ENCODE measurements around the gene KCNQ2.

The KCNQ2 gene

GRCh38 chr20:63471981-63472831 is at the start of gene KCNQ2:
Gene KCNQ2 (minus strand): TSS chr20:63472655. CDS start chr20:63472463, 192 bp downstream.
- DNase-seq, result no peak

DNA sequence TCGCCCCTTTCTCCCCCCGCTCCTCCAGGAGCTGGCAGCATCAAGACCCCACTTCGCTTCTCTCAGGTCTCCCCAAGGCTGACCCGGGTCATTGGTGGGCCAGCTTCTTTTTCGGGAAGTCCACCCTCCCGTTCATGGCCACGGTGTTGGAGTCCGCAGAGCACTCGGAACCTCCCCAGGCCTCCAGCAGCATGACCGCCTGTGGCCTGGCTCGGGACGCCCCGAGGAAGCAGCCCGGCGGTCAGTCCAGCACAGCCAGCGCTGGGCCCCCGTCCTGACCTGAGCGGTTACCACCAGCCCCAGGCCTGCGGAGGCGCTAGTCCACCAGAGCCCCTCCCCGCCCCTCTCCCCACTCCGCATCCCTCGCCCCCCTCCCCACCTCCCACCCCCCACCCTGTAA is 49.1 kb upstream of the KCNQ2 start:
- no peak for DNase-seq

GRCh38 chr20:63520934-63521601 is 48.6 kb upstream of the KCNQ2 start:
- DNase-seq, result peak; percentile 39

DNA sequence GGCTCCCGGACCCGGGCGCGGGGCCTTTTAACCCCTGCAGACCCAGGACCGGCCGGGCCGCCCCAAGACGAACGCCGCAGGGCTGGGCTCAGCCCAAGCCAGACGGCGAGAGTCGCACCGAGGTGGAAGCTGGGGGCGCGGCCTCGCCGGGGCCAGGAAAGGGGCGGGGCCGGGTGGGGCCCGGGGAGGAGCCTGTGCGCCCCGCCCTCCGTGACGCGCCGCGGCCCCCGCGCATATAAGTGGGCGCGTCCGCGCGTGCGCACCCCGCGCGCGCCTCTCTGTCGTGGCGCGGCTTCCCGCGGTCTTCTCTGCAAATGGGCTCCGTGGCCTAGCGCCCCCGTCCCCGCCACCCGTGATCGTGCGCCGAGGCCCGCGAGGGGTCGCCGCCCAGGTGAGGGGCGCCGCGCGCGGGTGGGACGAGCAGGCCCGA is 48.1 kb upstream of the KCNQ2 start, which contains the start of gene PPDPF:
PPDPF (plus strand) TSS at position 262 of the 430 bp plus-strand sequence. CDS start 544 bp downstream, outside the sequence.
- peak; percentile 56 for DNase-seq

DNA sequence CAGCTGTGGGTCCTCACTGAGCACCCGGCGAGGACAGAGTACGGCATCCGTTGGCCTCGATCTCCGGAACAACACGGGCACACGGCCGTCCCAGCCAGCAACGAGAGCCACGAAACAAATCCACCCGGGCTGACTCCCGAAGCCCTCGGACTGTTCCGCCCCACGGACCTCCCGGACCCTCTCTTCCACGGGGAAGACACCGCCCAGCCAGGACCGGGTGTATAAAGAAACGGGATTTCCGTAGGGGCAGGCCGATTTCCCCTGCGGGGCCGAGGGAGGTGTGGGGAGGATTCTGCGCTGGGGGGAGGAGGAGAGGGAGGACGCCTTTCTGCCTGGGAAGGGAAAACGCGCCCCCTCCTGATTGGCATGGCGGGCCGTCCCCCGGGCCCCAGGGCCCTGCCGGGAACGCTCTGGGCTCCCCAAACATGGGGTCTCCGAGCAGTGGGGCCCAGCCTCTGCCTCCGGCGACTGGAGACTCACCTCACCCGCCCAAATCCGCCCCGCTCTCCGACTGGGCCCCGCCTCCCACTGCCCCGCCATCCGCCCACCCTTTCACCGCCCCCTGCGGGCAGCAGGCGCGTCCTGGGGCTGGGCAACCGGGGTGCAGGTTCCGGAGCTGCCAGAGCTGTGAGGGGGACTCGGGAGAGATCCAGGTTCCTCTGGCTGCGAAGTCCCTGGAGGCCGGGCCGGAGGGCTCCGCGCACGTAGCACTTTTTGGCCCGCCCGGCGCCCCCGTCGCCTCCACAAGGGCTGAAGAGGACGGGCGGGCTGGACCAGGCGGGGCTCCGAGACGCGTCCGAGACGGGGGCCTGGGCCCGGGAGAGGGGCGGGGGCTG is 47.4 kb upstream of the KCNQ2 start:
- peak; percentile 18 for DNase-seq

DNA sequence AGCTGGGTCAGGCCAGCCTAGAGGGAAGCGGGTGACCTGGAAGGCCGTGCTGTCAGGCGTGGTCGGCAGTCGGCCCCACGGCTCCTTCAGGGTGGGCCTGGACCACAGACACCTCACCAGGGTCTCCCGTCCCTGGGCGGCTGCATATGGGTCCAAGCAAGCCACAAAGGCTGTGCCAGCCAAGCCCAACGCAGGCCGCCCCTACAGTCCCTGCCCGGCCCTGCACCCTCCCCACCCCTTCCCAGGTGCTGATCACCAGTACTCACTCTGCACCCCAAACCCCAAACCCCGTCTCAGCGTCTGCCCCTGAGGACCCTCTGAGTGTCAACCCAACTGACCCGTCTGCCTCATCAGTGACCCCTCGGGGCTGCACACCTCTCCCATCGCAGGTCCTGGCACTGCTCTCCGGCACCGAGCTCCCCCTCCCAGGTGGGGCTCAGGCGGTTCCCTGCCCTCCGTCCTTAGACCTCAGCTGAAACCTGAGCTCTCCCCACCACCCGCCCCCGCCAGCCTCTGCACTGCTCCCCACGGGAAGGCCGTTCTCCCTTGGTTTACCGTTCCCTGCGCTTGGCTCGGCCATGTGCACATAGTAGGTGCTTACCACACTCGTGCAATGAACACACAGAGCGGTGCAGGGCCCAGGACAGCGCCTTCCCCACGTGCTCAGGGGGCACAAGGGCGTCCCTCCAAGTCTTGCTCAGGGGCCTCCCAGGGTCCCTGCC is 46.7 kb upstream of the KCNQ2 start:
- no peak for DNase-seq

GRCh38 chr20:63518351-63518861 is 46.0 kb upstream of the KCNQ2 start:
- DNase-seq, result no peak

- DNase-seq, result no peak
These were observed 45.2 kb upstream of the KCNQ2 start for GRCh38 chr20:63517376-63518309.

- DNase-seq, result peak; percentile 91
These were observed 42.1 kb upstream of the KCNQ2 start for GRCh38 chr20:63514520-63514919.

- DNase-seq, result no peak
These were observed 40.8 kb upstream of the KCNQ2 start for GRCh38 chr20:63513207-63513606.

DNA sequence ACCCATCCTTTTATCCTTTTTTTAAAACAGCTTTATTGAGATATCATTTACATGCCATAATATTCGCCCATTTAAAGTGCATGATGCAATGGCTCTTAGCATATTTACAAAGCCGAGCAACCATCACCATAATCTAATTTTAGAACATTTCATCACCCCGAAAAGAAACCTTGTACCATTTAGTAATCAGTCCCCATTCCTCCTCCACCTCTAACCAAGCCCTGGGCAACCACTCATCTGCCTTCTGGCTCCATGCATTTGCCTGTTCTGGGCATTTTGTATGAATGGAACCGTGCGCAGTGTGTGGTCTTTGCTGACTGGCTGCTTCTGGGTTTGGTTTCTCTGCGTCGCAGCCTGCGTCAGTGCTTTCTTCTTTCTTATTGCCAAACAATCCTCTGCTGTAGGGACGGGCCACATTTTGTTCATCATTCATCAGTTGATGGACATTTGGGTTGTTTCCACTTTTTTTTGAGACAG is 36.7 kb upstream of the KCNQ2 start:
- peak; percentile 89 for DNase-seq

GRCh38 chr20:63508072-63508768 is 35.8 kb upstream of the KCNQ2 start:
- DNase-seq, result peak; percentile 8

GRCh38 chr20:63507083-63507743 is 34.8 kb upstream of the KCNQ2 start:
- no peak for DNase-seq

DNA sequence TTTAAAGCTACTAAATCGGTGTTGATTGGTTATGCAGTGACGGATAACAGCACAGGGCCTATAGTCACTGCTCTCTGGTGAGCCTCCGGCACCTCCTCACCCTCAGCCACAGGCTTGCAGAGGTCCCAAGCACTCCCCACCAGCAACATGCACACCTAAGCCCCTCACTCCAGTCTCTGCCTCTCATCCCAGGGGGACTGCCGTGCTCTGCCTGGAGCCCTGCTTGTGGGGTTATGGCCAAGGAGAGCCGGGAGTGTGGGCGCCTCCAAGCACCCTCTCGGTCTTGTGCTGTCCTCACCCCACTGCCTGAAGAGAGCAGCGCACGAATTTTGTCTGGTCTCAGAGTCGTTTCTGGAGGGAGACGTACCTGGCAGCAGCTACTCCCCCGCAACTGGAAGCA is 33.3 kb upstream of the KCNQ2 start:
- no peak for DNase-seq

- no peak for DNase-seq
These were observed 32.8 kb upstream of the KCNQ2 start for GRCh38 chr20:63505281-63505680.

DNA sequence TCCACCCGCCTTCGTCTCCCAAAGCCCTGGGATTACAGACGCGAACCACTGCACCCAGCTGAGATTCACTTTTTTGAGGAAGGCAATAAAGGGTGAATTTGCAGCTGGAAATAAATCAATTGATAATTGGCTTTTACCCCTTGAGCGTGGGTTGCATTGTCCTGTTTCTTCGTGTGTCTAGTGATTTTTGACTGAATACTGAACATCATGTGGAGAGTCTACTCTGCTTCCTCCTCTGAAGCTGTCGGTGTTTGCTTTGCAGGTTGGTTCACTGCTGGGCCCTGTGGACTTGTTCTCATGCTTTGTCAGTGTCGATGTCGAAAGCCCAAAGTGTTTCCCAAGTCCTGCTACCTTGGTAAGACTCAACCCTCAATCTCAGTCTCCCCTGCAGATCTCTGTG is 32.2 kb upstream of the KCNQ2 start:
- DNase-seq, result no peak

- DNase-seq, result no peak
These were observed 31.1 kb upstream of the KCNQ2 start for GRCh38 chr20:63503524-63503923.

GRCh38 chr20:63502671-63503172 is 30.3 kb upstream of the KCNQ2 start:
- DNase-seq, result no peak

All from MV-4-11 (cell line).